ENCODE results near the gene VMAC. TPM values are rescaled to one million over a fixed set of nuclear protein-coding genes. Genes with fewer than 3 reads are reported as not detected.
A peak's percentile ranks its signal among the peaks of the same experiment; 100 is the strongest.
"Not testable (repeated sequence)": the region's sequence is repeated elsewhere in the genome, so short reads cannot be mapped to it uniquely, and the experiment has no call there.

VMAC gene
- total RNA-seq (2014; rRNA removed; shearing (Covaris generic); ENCODE audit: low replicate concordance), result 8.9 and 19.8 TPM in 2 replicates

DNA sequence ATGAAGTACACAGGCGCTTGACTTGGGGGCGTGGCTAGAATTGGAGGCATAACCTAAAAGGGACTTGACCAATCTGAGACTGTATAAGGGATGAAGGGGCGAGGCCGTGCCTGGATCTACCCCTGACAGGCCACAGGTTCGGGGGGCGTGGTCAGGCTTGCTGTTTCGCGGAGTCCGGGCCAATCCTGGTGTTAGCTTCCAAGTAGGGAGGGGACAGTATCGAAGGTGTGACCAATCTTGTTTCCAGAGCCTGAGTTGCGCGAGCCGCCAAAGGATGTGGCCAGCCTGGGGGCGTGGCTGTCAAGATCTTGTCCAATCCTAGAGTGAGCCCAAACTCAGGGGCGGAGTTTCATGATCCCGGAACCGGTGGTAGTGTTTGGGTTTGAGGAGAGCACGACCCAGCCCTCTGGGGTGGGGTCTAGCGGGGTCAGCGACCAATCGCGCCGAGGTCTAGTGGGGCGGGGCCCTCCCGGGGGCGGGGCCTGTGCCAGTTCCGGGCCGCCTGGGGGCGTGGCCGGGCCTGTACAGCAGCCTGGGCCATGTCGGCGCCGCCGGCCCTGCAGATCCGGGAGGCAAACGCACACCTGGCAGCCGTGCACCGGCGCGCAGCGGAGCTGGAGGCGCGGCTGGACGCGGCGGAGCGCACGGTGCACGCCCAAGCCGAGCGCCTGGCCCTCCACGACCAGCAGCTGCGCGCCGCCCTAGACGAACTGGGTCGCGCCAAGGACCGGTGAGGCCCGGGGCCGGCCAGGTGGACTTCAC lies at the start of gene VMAC:
VMAC (plus strand) TSS at position 521 of the 762 bp plus-strand sequence; CDS start at position 540, 19 bp downstream.
- Histone ChIP-seq H3K79me2 (ENCODE audit: low read length) (peaks cover 38% of the 10 kb centered on the region), H3K4me1 (ENCODE audit: low read length) (peaks cover 16% of the 10 kb centered on the region), H2AFZ (ENCODE audit: low read length) (peak within 1 kb of the TSS; percentile 75; the same call in 1 of the 2 replicates), H3K9me2 (replicated peaks; ENCODE audit: insufficient read depth, low read length) (no peaks in the 10 kb centered on the region), H3K36me3 (ENCODE audit: insufficient read depth, low read length) (peaks cover 4% of the 10 kb centered on the region; the same call in 1 of the 2 replicates), H3K9ac (ENCODE audit: low read length) (peak within 1 kb of the TSS; percentile 97), H4K20me1 (ENCODE audit: insufficient read depth, low read depth, low read length) (peaks cover 19% of the 10 kb centered on the region), H3K4me3 (ENCODE audit: low read length) (peak within 1 kb of the TSS; percentile 88), H3K27ac (ENCODE audit: low read length) (peak within 1 kb of the TSS; percentile 73), H3K9me3 (ENCODE audit: low read length) (no peaks in the 10 kb centered on the region), H3K27me3 (ENCODE audit: low read length) (no peaks in the 10 kb centered on the region), H3K4me2 (ENCODE audit: low read depth, low read length, poor library complexity, severe bottlenecking) (peak within 1 kb of the TSS; percentile 84)
- DNase-seq, result peak; percentile 100

GRCh38 chr19:5855151-5855550 lies 49.5 kb upstream of the VMAC start:
- not testable (repeated sequence) for H3K9ac ChIP-seq (ENCODE audit: low read length); H3K4me1 ChIP-seq (ENCODE audit: low read length); H3K27ac ChIP-seq (ENCODE audit: low read length); H3K4me2 ChIP-seq (ENCODE audit: low read depth, low read length, poor library complexity, severe bottlenecking); H3K4me3 ChIP-seq (ENCODE audit: low read length); DNase-seq; H3K27me3 ChIP-seq (ENCODE audit: low read length); H3K36me3 ChIP-seq (ENCODE audit: insufficient read depth, low read length); H3K9me3 ChIP-seq (ENCODE audit: low read length); H3K79me2 ChIP-seq (ENCODE audit: low read length); H3K9me2 ChIP-seq (replicated peaks; ENCODE audit: insufficient read depth, low read length); H2AFZ ChIP-seq (ENCODE audit: low read length); H4K20me1 ChIP-seq (ENCODE audit: insufficient read depth, low read depth, low read length)

DNA sequence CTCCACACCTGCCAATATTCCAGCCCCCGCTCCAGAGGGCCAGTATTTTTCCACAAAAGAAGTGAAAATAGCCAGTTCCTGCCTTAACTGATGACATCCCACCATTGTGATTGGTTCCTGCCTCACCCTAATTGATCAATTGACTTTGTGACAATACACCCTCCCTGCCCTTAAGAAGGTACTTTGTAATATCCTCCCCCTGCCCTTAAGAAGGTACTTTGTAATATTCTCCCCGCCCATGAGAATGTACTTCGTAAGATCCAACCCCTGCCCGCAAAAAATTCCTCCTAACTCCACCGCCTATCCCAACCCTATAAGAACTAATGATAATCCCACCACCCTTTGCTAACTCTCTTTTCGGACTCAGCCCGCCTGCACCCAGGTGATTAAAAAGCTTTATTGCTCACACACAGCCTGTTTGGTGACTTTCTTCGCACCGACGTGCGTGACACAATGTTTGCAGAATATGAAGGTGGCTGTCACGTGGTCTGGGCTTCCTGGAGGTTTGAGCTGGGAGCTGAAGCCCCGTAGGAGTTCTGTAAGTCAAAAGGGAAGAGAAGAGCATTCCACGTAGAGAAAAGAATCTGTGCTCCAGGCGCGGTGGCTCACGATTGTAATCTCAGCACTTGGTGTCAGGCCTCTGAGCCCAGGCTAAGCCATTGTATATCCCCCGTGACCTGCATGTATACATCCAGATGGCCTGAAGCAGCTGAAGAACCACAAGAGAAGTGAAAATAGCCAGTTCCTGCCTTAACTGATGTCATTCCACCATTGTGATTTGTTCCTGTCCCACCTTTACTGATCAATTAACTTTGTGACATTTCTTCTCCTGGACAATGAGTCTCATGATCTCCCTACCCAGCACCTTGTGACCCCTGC lies 47.2 kb upstream of the VMAC start:
- Histone ChIP-seq H3K9ac (ENCODE audit: low read length) (no peak overlapping the region), H3K4me3 (ENCODE audit: low read length) (no peak overlapping the region), H3K27ac (ENCODE audit: low read length) (no peak overlapping the region), H4K20me1 (ENCODE audit: insufficient read depth, low read depth, low read length) (no peaks in the 10 kb centered on the region), H3K4me2 (ENCODE audit: low read depth, low read length, poor library complexity, severe bottlenecking) (no peak overlapping the region), H3K36me3 (ENCODE audit: insufficient read depth, low read length) (no peaks in the 10 kb centered on the region), H3K79me2 (ENCODE audit: low read length) (no peaks in the 10 kb centered on the region), H3K9me2 (replicated peaks; ENCODE audit: insufficient read depth, low read length) (no peaks in the 10 kb centered on the region), H3K9me3 (ENCODE audit: low read length) (no peaks in the 10 kb centered on the region), H2AFZ (ENCODE audit: low read length) (no peak overlapping the region), H3K4me1 (ENCODE audit: low read length) (no peaks in the 10 kb centered on the region), H3K27me3 (ENCODE audit: low read length) (no peaks in the 10 kb centered on the region)
- no peak for DNase-seq

DNA sequence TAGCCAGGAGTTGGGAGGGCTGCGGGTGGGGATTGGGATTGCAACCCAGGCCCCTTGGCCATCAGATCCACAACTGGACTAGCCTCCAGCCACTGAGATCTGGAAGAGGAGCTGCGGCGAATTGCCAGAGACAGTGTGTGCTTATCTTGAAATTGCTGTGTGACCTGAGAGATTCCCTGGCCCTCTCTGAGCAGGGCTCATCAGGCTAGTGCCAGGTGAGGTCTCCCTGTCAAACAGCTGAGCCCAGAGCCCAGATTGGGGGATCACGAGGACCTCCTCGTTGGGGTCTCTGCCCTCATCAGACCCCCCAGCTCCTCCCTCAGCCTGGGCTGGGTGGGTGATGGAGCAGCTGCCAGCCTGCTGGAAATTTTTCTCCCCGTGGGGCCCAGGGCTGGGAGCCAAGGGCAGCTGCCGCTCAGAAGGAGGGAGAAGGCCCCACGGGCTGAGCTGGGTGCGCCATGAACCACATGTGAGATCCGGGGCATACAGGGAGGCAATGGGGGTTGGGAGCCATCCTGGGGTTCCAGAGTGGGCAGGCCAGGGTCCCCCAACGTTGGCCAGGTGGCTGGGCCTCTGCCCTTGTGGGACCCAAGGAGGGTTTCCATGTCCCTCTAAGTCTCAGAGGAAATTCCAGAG lies 41.5 kb upstream of the VMAC start:
- H3K4me2 ChIP-seq (ENCODE audit: low read depth, low read length, poor library complexity, severe bottlenecking), result no peak overlapping the region
- H4K20me1 ChIP-seq (ENCODE audit: insufficient read depth, low read depth, low read length), result no peaks in the 10 kb centered on the region
- no peaks in the 10 kb centered on the region for H3K36me3 ChIP-seq (ENCODE audit: insufficient read depth, low read length)
- no peak overlapping the region for H3K4me3 ChIP-seq (ENCODE audit: low read length)
- H3K9me2 ChIP-seq (replicated peaks; ENCODE audit: insufficient read depth, low read length), result no peaks in the 10 kb centered on the region
- no peak for DNase-seq
- H3K9me3 ChIP-seq (ENCODE audit: low read length), result no peaks in the 10 kb centered on the region
- no peaks in the 10 kb centered on the region for H3K4me1 ChIP-seq (ENCODE audit: low read length)
- no peaks in the 10 kb centered on the region for H3K79me2 ChIP-seq (ENCODE audit: low read length)
- H2AFZ ChIP-seq (ENCODE audit: low read length), result no peak overlapping the region
- H3K27me3 ChIP-seq (ENCODE audit: low read length), result no peaks in the 10 kb centered on the region
- no peak overlapping the region for H3K9ac ChIP-seq (ENCODE audit: low read length)
- no peak overlapping the region for H3K27ac ChIP-seq (ENCODE audit: low read length)

DNA sequence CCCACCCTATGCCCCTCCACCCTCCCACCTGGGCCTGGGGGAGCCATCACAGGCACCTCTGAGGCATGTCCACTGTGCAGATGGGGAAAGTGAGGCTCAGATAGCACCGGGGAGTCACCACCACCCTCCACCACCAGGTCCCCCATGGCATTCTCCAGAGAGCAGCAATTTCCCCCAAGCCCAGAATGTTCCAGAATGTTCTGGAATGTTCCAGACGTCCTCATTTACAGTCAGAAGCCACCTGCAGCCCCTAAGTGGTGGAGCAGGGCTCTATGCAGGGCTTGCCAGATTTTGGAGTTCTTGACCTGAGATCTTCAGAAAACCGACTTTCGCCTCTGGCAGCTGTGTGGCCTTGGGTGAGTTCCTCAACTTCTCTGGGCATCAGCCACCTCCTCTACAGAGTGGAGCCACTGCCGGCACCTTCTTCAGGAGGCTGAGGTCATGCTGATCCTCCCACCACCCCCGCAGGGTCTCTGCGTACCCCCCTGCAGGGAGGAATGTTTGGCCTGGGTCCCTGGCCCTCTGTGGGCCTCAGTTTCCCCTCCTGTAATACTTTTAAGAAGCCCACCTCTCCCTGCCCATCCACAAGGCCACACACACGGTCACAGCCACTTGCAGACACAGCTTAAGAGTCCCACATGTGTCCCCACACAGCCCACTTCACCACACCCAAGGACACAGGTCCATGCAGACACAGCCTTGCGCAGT lies 40.5 kb upstream of the VMAC start:
- no peak overlapping the region for H3K9ac ChIP-seq (ENCODE audit: low read length)
- no peaks in the 10 kb centered on the region for H3K4me1 ChIP-seq (ENCODE audit: low read length)
- no peaks in the 10 kb centered on the region for H3K79me2 ChIP-seq (ENCODE audit: low read length)
- H3K27ac ChIP-seq (ENCODE audit: low read length), result no peak overlapping the region
- H2AFZ ChIP-seq (ENCODE audit: low read length), result no peak overlapping the region
- H3K4me2 ChIP-seq (ENCODE audit: low read depth, low read length, poor library complexity, severe bottlenecking), result no peak overlapping the region
- H3K9me2 ChIP-seq (replicated peaks; ENCODE audit: insufficient read depth, low read length), result no peaks in the 10 kb centered on the region
- H4K20me1 ChIP-seq (ENCODE audit: insufficient read depth, low read depth, low read length), result no peaks in the 10 kb centered on the region
- DNase-seq, result no peak
- H3K9me3 ChIP-seq (ENCODE audit: low read length), result no peaks in the 10 kb centered on the region
- H3K27me3 ChIP-seq (ENCODE audit: low read length), result no peaks in the 10 kb centered on the region
- no peaks in the 10 kb centered on the region for H3K36me3 ChIP-seq (ENCODE audit: insufficient read depth, low read length)
- H3K4me3 ChIP-seq (ENCODE audit: low read length), result no peak overlapping the region

- Histone ChIP-seq H3K9me3 (ENCODE audit: low read length) (no peaks in the 10 kb centered on the region), H3K9me2 (replicated peaks; ENCODE audit: insufficient read depth, low read length) (no peaks in the 10 kb centered on the region), H3K4me1 (ENCODE audit: low read length) (no peaks in the 10 kb centered on the region), H4K20me1 (ENCODE audit: insufficient read depth, low read depth, low read length) (no peaks in the 10 kb centered on the region), H3K9ac (ENCODE audit: low read length) (no peak overlapping the region), H3K4me2 (ENCODE audit: low read depth, low read length, poor library complexity, severe bottlenecking) (no peak overlapping the region), H3K36me3 (ENCODE audit: insufficient read depth, low read length) (no peaks in the 10 kb centered on the region), H3K27ac (ENCODE audit: low read length) (no peak overlapping the region), H3K4me3 (ENCODE audit: low read length) (no peak overlapping the region), H3K27me3 (ENCODE audit: low read length) (no peaks in the 10 kb centered on the region), H3K79me2 (ENCODE audit: low read length) (no peaks in the 10 kb centered on the region), H2AFZ (ENCODE audit: low read length) (no peak overlapping the region)
- DNase-seq, result no peak
Measured at GRCh38 chr19:5864725-5865486, 39.8 kb upstream of the VMAC start.

GRCh38 chr19:5865772-5866171 lies 38.9 kb upstream of the VMAC start:
- H3K9ac ChIP-seq (ENCODE audit: low read length), result no peak overlapping the region
- H3K4me2 ChIP-seq (ENCODE audit: low read depth, low read length, poor library complexity, severe bottlenecking), result no peak overlapping the region
- H3K27ac ChIP-seq (ENCODE audit: low read length), result no peak overlapping the region
- H3K9me3 ChIP-seq (ENCODE audit: low read length), result no peaks in the 10 kb centered on the region
- no peaks in the 10 kb centered on the region for H3K79me2 ChIP-seq (ENCODE audit: low read length)
- no peaks in the 10 kb centered on the region for H3K27me3 ChIP-seq (ENCODE audit: low read length)
- H4K20me1 ChIP-seq (ENCODE audit: insufficient read depth, low read depth, low read length), result no peaks in the 10 kb centered on the region
- no peak for DNase-seq
- no peak overlapping the region for H3K4me3 ChIP-seq (ENCODE audit: low read length)
- H2AFZ ChIP-seq (ENCODE audit: low read length), result no peak overlapping the region
- H3K9me2 ChIP-seq (replicated peaks; ENCODE audit: insufficient read depth, low read length), result no peaks in the 10 kb centered on the region
- no peaks in the 10 kb centered on the region for H3K4me1 ChIP-seq (ENCODE audit: low read length)
- H3K36me3 ChIP-seq (ENCODE audit: insufficient read depth, low read length), result no peaks in the 10 kb centered on the region
